Transverse colon (tissue), 4 donors: Measurements from ENCODE around the gene SEMA3A. TPM values are rescaled to one million over a fixed set of nuclear protein-coding genes. Genes with fewer than 3 reads are reported as not detected.

Experiments used
- DNase-seq: peaks from one replicate; pipeline ENCODE4 v3.0.0-alpha.2; 2019
- H3K27ac ChIP-seq, 4 donors: fragments of 200-600 bp; sonication (generic); 2 replicates each; pipeline ENCODE4 v1.5.1; 2016 to 2018; ENCODE audit warnings: inconsistent platforms in 4 of 4
- H3K27me3 ChIP-seq: fragments of 200-600 bp; sonication (generic); 2 replicates; pipeline ENCODE4 v1.5.1; 2017; ENCODE audit warnings: inconsistent platforms
- H3K36me3 ChIP-seq, 4 donors: fragments of 200-600 bp; sonication (generic); 2 replicates each; pipeline ENCODE4 v1.5.1; 2017 to 2019; ENCODE audit warnings: inconsistent platforms in 4 of 4
- H3K4me1 ChIP-seq, 4 donors: fragments of 200-600 bp; sonication (generic); 2 replicates each; pipeline ENCODE4 v1.5.1; 2017 to 2020; ENCODE audit warnings: inconsistent platforms in 4 of 4
- H3K4me3 ChIP-seq, 4 donors: fragments of 200-600 bp; sonication (generic); 1 replicate in 1 of 4; 2 replicates in 3 of 4; pipeline versions ENCODE4 v1.5.1 to v1.6.1; 2017 to 2019; ENCODE audit warnings: inconsistent platforms in 4 of 4
- H3K9me3 ChIP-seq, 2 donors: fragments of 200-600 bp; sonication (generic); 2 replicates each; pipeline ENCODE4 v1.5.1; 2017 to 2019; ENCODE audit warnings: inconsistent platforms in 2 of 2
- CTCF ChIP-seq, 5 experiments: fragments of 200-600 bp in 3 of 5; fragments of 450-650 bp in 2 of 5; sonication (generic) in 3 of 5; IDR thresholded peaks; 1 replicate in 2 of 5; 2 replicates in 3 of 5; pipeline ENCODE4 v1.5.1; 2016 to 2017; ENCODE audit warnings: antibody characterized with exemption in 5 of 5, inconsistent platforms in 3 of 5, mild to moderate bottlenecking in 2 of 5, moderate library complexity in 1 of 5
- EP300 ChIP-seq: sonication (generic); formaldehyde crosslinking; IDR thresholded peaks from one replicate; pipeline ENCODE4 v1.6.1; 2017; ENCODE audit warnings: antibody characterized with exemption, low read depth
- POLR2A ChIP-seq: fragments of 450-650 bp; IDR thresholded peaks from one replicate; pipeline ENCODE4 v1.6.1; 2016; ENCODE audit warnings: antibody characterized with exemption, mild to moderate bottlenecking, moderate library complexity
- POLR2AphosphoS5 ChIP-seq, 3 donors: sonication (generic); formaldehyde crosslinking; IDR thresholded peaks; one replicate each; pipeline ENCODE4 v1.6.1; 2016; ENCODE audit warnings: antibody characterized with exemption in 3 of 3
- WGBS, 2 donors: methylation state at CpG; one replicate each; pipeline ENCODE4 v1.1.5; 2018; ENCODE audit warnings: low coverage in 1 of 2; 5-methylcytosine and 5-hydroxymethylcytosine counted together
- in situ Hi-C, 4 donors: fragments of 200-750 bp; cut with MboI; loops; one replicate each; pipeline versions ENCODE4 v1.15.0 to v1.15.1; 2017; ENCODE audit warnings: low sequenced_read_pairs in 3 of 4, low pct_ligation_motif_present in 1 of 4, low pct_unique_long_range_greater_than_20kb in 1 of 4
- intact Hi-C: fragments of 100-400 bp; cut with DNase I; formaldehyde crosslinking; loops from one replicate; pipeline ENCODE4 v1.15.1; 2023; ENCODE audit warnings: low total_unique reads
- total RNA-seq, 4 donors: library from RNA; depleted of rRNA; stranded (reverse); fragments of >200 nt; gene quantifications; one replicate each; pipeline ENCODE4 v1.1.0, GENCODE V29; 2016

Gene SEMA3A
- total RNA-seq, 4 donors from 2014 or later = 1.00 to 8.3 (median 4.7) TPM

- no peaks in the 10 kb centered on the region for H3K27me3 ChIP-seq
- TF ChIP-seq POLR2AphosphoS5 (IDR thresholded peaks at IDR 0.05) = no peak
- TF ChIP-seq CTCF (IDR thresholded peaks at IDR 0.05) = no peak
- no peak for TF ChIP-seq POLR2A
- TF ChIP-seq EP300 = no peak
- in situ Hi-C loops (loop anchor here in 2 of 4 donors (25.0 kb wide), 1 partner anchor 824 kb away; no protein-coding TSS in a partner anchor), intact Hi-C loops (no loop called here)
- DNase-seq = no peak
- H3K36me3 ChIP-seq = no peaks in the 10 kb centered on the region
- peaks cover 0 to 10% (median 0%) of the 10 kb centered on the region in 4 donors for H3K4me1 ChIP-seq
- 35 to 54% methylated on average over 2 of the region's 2 CpGs for WGBS, 2 donors
- no peak overlapping the region for H3K4me3 ChIP-seq
- peak overlapping the region in 3 of 4 donors; percentile 3 to 14 (median 13) for H3K27ac ChIP-seq
- H3K9me3 ChIP-seq = no peaks in the 10 kb centered on the region
Observed at GRCh38 chr7:84187813-84188510, 6.6 kb downstream of the SEMA3A start.

GRCh38 chr7:84187087-84187805 lies 7.3 kb downstream of the SEMA3A start:
- Histone ChIP-seq H3K27me3 (no peaks in the 10 kb centered on the region), H3K4me1 (peaks cover 0 to 10% (median 0%) of the 10 kb centered on the region in 4 donors), H3K4me3 (no peak overlapping the region), H3K9me3 (no peaks in the 10 kb centered on the region), H3K36me3 (no peaks in the 10 kb centered on the region), H3K27ac (peak overlapping the region in 3 of 4 donors; percentile 13 to 31 (median 23))
- intact Hi-C loops (no loop called here), in situ Hi-C loops (loop anchor here in 2 of 4 donors (25.0 kb wide), 1 partner anchor 825 kb away; no protein-coding TSS in a partner anchor)
- TF ChIP-seq POLR2AphosphoS5 (IDR thresholded peaks at IDR 0.05) (no peak), CTCF (IDR thresholded peaks at IDR 0.05) (no peak), POLR2A (no peak), EP300 (no peak)
- DNase-seq = no peak

GRCh38 chr7:84183741-84184140 lies 10.8 kb downstream of the SEMA3A start:
- in situ Hi-C loops = loop anchor here in 2 of 4 donors (25.0 kb wide), 1 partner anchor 829 kb away; no protein-coding TSS in a partner anchor
- peak overlapping the region in 1 of 4 donors; percentile 40 for H3K27ac ChIP-seq
- WGBS, 2 donors = 86 to 89% methylated on average over 1 of the region's 1 CpG

More at GRCh38 chr7:84183741-84184140, 10.8 kb downstream of the SEMA3A start:
- TF ChIP-seq EP300 = no peak
- TF ChIP-seq POLR2A = no peak
- no peak for TF ChIP-seq POLR2AphosphoS5 (IDR thresholded peaks at IDR 0.05)
- TF ChIP-seq CTCF (IDR thresholded peaks at IDR 0.05) = no peak
- DNase-seq = no peak
- Histone ChIP-seq H3K27me3 (no peaks in the 10 kb centered on the region), H3K9me3 (no peaks in the 10 kb centered on the region), H3K4me1 (peaks cover 0 to 10% (median 0%) of the 10 kb centered on the region in 4 donors), H3K4me3 (no peak overlapping the region), H3K36me3 (no peaks in the 10 kb centered on the region)
- intact Hi-C loops = no loop called here
